ENCODE measurements around the gene PCDHGB4.

- TF ChIP-seq CTCF (IDR thresholded peaks at IDR 0.05; ENCODE audit: poor library complexity, severe bottlenecking) = no peak
- no peak for TF ChIP-seq EP300 (conservative IDR thresholded peaks at IDR 0.05; ENCODE audit: poor library complexity, severe bottlenecking)
- no peak for TF ChIP-seq POLR2AphosphoS5 (IDR thresholded peaks at IDR 0.05)
- no peak for TF ChIP-seq RAD21 (conservative IDR thresholded peaks at IDR 0.05)
- TF ChIP-seq TAF1 (IDR thresholded peaks at IDR 0.05; ENCODE audit: low read depth) = no peak
- TF ChIP-seq SMC3 (conservative IDR thresholded peaks at IDR 0.05; ENCODE audit: poor library complexity) = no peak
- no peak for TF ChIP-seq EZH2 (IDR thresholded peaks at IDR 0.05; ENCODE audit: borderline replicate concordance, insufficient read depth, low read length, poor library complexity, severe bottlenecking)
- no peak for TF ChIP-seq MXI1 (conservative IDR thresholded peaks at IDR 0.05; ENCODE audit: poor library complexity, severe bottlenecking)
These were observed 31.9 kb upstream of the PCDHGB4 start for GRCh38 chr5:141355641-141356040.
